Stomach (tissue), 4 donors: ENCODE results near the gene RTKN2.

ENCODE experiments used
- CTCF ChIP-seq, 7 experiments: fragments of 450-650 bp in 4 of 7; fragments of 200-600 bp in 3 of 7; sonication (generic) in 3 of 7; IDR thresholded peaks; one replicate each; pipeline ENCODE4 v1.5.1; 2016 to 2019; ENCODE audit warnings: antibody characterized with exemption in 7 of 7, control low read depth in 2 of 7, mild to moderate bottlenecking in 1 of 7
- EP300 ChIP-seq: sonication (generic); formaldehyde crosslinking; IDR thresholded peaks from one replicate; pipeline ENCODE4 v1.6.1; 2017; ENCODE audit warnings: antibody characterized with exemption
- POLR2A ChIP-seq, 4 donors: fragments of 450-650 bp; IDR thresholded peaks; one replicate each; pipeline ENCODE4 v1.6.1; 2016; ENCODE audit warnings: antibody characterized with exemption in 4 of 4, control low read depth in 2 of 4, mild to moderate bottlenecking in 1 of 4, moderate library complexity in 1 of 4
- POLR2AphosphoS5 ChIP-seq, 3 donors: sonication (generic); formaldehyde crosslinking; IDR thresholded peaks; one replicate each; pipeline ENCODE4 v1.6.1; 2016; ENCODE audit warnings: antibody characterized with exemption in 3 of 3

- TF ChIP-seq EP300 = no peak
- TF ChIP-seq CTCF (IDR thresholded peaks at IDR 0.05) = no peak
- TF ChIP-seq POLR2A (IDR thresholded peaks at IDR 0.05) = no peak
- TF ChIP-seq POLR2AphosphoS5 (IDR thresholded peaks at IDR 0.05) = no peak
Observed at GRCh38 chr10:62159351-62159750, 109.3 kb downstream of the RTKN2 start.
